ENCODE measurements around the gene PPFIA1.
"Not testable (repeated sequence)": the region's sequence is repeated elsewhere in the genome, so short reads cannot be mapped to it uniquely, and the experiment has no call there.

The PPFIA1 gene

GRCh38 chr11:70326365-70326811 lies 55.9 kb downstream of the PPFIA1 start:
- no peak for DNase-seq (ENCODE audit: low spot score)

GRCh38 chr11:70326833-70327232 lies 56.3 kb downstream of the PPFIA1 start:
- no peak for DNase-seq (ENCODE audit: low spot score)

GRCh38 chr11:70327717-70328116 lies 57.2 kb downstream of the PPFIA1 start:
- no peak for DNase-seq (ENCODE audit: low spot score)

GRCh38 chr11:70328556-70328955 lies 58.1 kb downstream of the PPFIA1 start:
- no peak for DNase-seq (ENCODE audit: low spot score)

GRCh38 chr11:70331320-70331843 lies 60.9 kb downstream of the PPFIA1 start:
- DNase-seq (ENCODE audit: low spot score) = not testable (repeated sequence)

- no peak for DNase-seq (ENCODE audit: low spot score)
Measured at GRCh38 chr11:70331901-70332300, 61.4 kb downstream of the PPFIA1 start.

- DNase-seq (ENCODE audit: low spot score) = no peak
Measured at GRCh38 chr11:70332567-70332966, 62.1 kb downstream of the PPFIA1 start.

- no peak for DNase-seq (ENCODE audit: low spot score)
Measured at GRCh38 chr11:70333261-70333660, 62.8 kb downstream of the PPFIA1 start.

GRCh38 chr11:70334351-70334995 lies 64.0 kb downstream of the PPFIA1 start:
- no peak for DNase-seq (ENCODE audit: low spot score)

- DNase-seq (ENCODE audit: low spot score) = no peak
Measured at GRCh38 chr11:70335511-70335910, 65.0 kb downstream of the PPFIA1 start.

GRCh38 chr11:70338594-70338993 lies 68.1 kb downstream of the PPFIA1 start:
- DNase-seq (ENCODE audit: low spot score) = no peak

GRCh38 chr11:70339066-70339465 lies 68.6 kb downstream of the PPFIA1 start:
- no peak for DNase-seq (ENCODE audit: low spot score)

- no peak for DNase-seq (ENCODE audit: low spot score)
Measured at GRCh38 chr11:70341881-70342429, 71.5 kb downstream of the PPFIA1 start.

GRCh38 chr11:70343636-70344035 lies 73.1 kb downstream of the PPFIA1 start:
- no peak for DNase-seq (ENCODE audit: low spot score)

- DNase-seq (ENCODE audit: low spot score) = no peak
Measured at GRCh38 chr11:70348191-70348590, 77.7 kb downstream of the PPFIA1 start.

- DNase-seq (ENCODE audit: low spot score) = no peak
Measured at GRCh38 chr11:70348608-70349007, 78.1 kb downstream of the PPFIA1 start.

- DNase-seq (ENCODE audit: low spot score) = no peak
Measured at GRCh38 chr11:70351646-70352045, 81.2 kb downstream of the PPFIA1 start.

- no peak for DNase-seq (ENCODE audit: low spot score)
Measured at GRCh38 chr11:70352100-70352499, 81.6 kb downstream of the PPFIA1 start.

GRCh38 chr11:70352601-70353000 lies 82.1 kb downstream of the PPFIA1 start:
- no peak for DNase-seq (ENCODE audit: low spot score)

- no peak for DNase-seq (ENCODE audit: low spot score)
Measured at GRCh38 chr11:70353329-70353728, 82.8 kb downstream of the PPFIA1 start.

GRCh38 chr11:70353900-70354568 lies 83.5 kb downstream of the PPFIA1 start:
- DNase-seq (ENCODE audit: low spot score) = no peak

- no peak for DNase-seq (ENCODE audit: low spot score)
Measured at GRCh38 chr11:70354629-70355028, 84.1 kb downstream of the PPFIA1 start.

- no peak for DNase-seq (ENCODE audit: low spot score)
Measured at GRCh38 chr11:70358753-70359152, 88.3 kb downstream of the PPFIA1 start.

Measured in D341Med (cell line).